GM12878 (cell line): ENCODE results near the gene ZBED4. TPM values are rescaled to one million over a fixed set of nuclear protein-coding genes. Genes with fewer than 3 reads are reported as not detected.

ENCODE experiments used
- ATAC-seq: fragments of 200-7000 bp; cut with Tn5 transposase; 3 replicates; pipeline ENCODE4 v1.9.1; 2020; ENCODE audit warnings: mild to moderate bottlenecking, moderate library complexity
- Bru-seq: library from RNA; stranded (reverse); fragments of 400-500 nt; gene quantifications from one replicate; lab custom pipeline; 2021; lab: Mats Ljungman, UMichigan
- BruChase-seq, 2 experiments: library from RNA; stranded (reverse); fragments of 400-500 nt; gene quantifications; one replicate each; lab custom pipeline; 2021; lab: Mats Ljungman, UMichigan
- BruUV-seq: library from RNA; stranded (reverse); fragments of 400-500 nt; replicated peaks from 2 replicates; lab custom pipeline; 2021; lab: Mats Ljungman, UMichigan
- CTCF ChIA-PET: fragments of 300-600 bp; sonication (Branson Sonifier 250); formaldehyde crosslinking; extraction: SDS; loops from one replicate; lab custom pipeline; 2021; ENCODE audit warnings: inconsistent platforms; lab: Yijun Ruan, JAX
- POLR2A ChIA-PET: fragments of 350-600 bp; formaldehyde crosslinking; extraction: SDS; loops from one replicate; lab custom pipeline; 2021; ENCODE audit warnings: inconsistent platforms; lab: Charles Lee
- RAD21 ChIA-PET: fragments of 300-600 bp; sonication (Branson Sonifier 250); formaldehyde crosslinking; loops from one replicate; lab custom pipeline; 2023; ENCODE audit warnings: antibody characterized with exemption; ENCODE audit not compliant: unreplicated experiment; lab: Charles Lee
- SMC1A ChIA-PET: fragments of 300-600 bp; sonication (Branson Sonifier 250); formaldehyde crosslinking; loops from one replicate; lab custom pipeline; 2023; ENCODE audit not compliant: unreplicated experiment, uncharacterized antibody; lab: Charles Lee
- DNase-seq: peaks from one replicate; pipeline ENCODE4 v3.0.0-alpha.2; 2011; ENCODE audit warnings: low read depth, low spot score
- FAIRE-seq: peaks from 3 replicates; lab custom pipeline; 2011; peaks lifted over from hg19 to GRCh38; lab: Jason Lieb, UNC
- H2AFZ ChIP-seq: 2 replicates; pipeline ENCODE4 v1.6.0; 2011; ENCODE audit warnings: low read depth, low read length, control low read depth; ENCODE audit not compliant: control insufficient read depth
- H3K27ac ChIP-seq: 2 replicates; pipeline ENCODE4 v1.5.1; 2011; ENCODE audit warnings: control low read depth; ENCODE audit not compliant: control insufficient read depth, insufficient read depth
- H3K27me3 ChIP-seq, 2 experiments: replicated peaks in 1 of 2; 2 replicates each; pipeline versions ENCODE4 v1.6.0 to v1.6.1; 2011; ENCODE audit warnings: low read length in 1 of 2; ENCODE audit not compliant: control insufficient read depth in 2 of 2, insufficient read depth in 2 of 2
- H3K36me3 ChIP-seq, 2 experiments: 2 replicates each; pipeline ENCODE4 v1.5.1; 2011; ENCODE audit warnings: low read length in 1 of 2; ENCODE audit not compliant: control insufficient read depth in 2 of 2, insufficient read depth in 2 of 2
- H3K4me1 ChIP-seq: 2 replicates; pipeline ENCODE4 v1.6.1; 2011; ENCODE audit warnings: mild to moderate bottlenecking, low read length, moderate library complexity, mixed read lengths; ENCODE audit not compliant: control insufficient read depth, insufficient read depth
- H3K4me2 ChIP-seq: 2 replicates; pipeline ENCODE4 v1.6.0; 2011; ENCODE audit warnings: control low read depth; ENCODE audit not compliant: control insufficient read depth, insufficient read depth
- H3K4me3 ChIP-seq: fragments of 200-600 bp; sonication (generic); 2 replicates; pipeline ENCODE4 v1.5.1; 2016
- H3K79me2 ChIP-seq: 2 replicates; pipeline ENCODE4 v1.6.0; 2011; ENCODE audit warnings: low read length; ENCODE audit not compliant: control insufficient read depth, insufficient read depth
- H3K9ac ChIP-seq: 2 replicates; pipeline ENCODE4 v1.8.0; 2011; ENCODE audit warnings: low read length, control low read depth, mixed read lengths; ENCODE audit not compliant: control insufficient read depth, insufficient read depth
- H3K9me3 ChIP-seq: replicated peaks from 3 replicates; pipeline ENCODE4 v1.5.1; 2011; ENCODE audit warnings: mild to moderate bottlenecking, low read length; ENCODE audit not compliant: control insufficient read depth, insufficient read depth
- H4K20me1 ChIP-seq: 2 replicates; pipeline ENCODE4 v1.6.0; 2011; ENCODE audit not compliant: control insufficient read depth, insufficient read depth
- GATAD2B ChIP-seq: fragments of 450-650 bp; conservative IDR thresholded peaks from 2 replicates; pipeline ENCODE4 v1.6.1; 2017; ENCODE audit warnings: low read depth, mild to moderate bottlenecking, moderate library complexity
- IRF5 ChIP-seq: fragments of 450-650 bp; IDR thresholded peaks from 2 replicates; pipeline ENCODE4 v1.6.1; 2017; ENCODE audit warnings: borderline replicate concordance
- MLLT1 ChIP-seq: fragments of 450-650 bp; IDR thresholded peaks from 2 replicates; pipeline ENCODE4 v1.6.1; 2016; ENCODE audit warnings: mild to moderate bottlenecking
- POLR2A ChIP-seq: IDR thresholded peaks from 2 replicates; pipeline ENCODE4 v1.6.1; 2011; ENCODE audit warnings: low read depth, mild to moderate bottlenecking, low read length
- POLR2AphosphoS5 ChIP-seq: IDR thresholded peaks from 2 replicates; pipeline ENCODE4 v1.6.1; 2011; ENCODE audit warnings: mild to moderate bottlenecking, low read length, inconsistent platforms
- RBBP5 ChIP-seq: fragments of 200-600 bp; sonication (generic); conservative IDR thresholded peaks from 2 replicates; pipeline ENCODE4 v1.6.1; 2016
- SIN3A ChIP-seq: IDR thresholded peaks from 2 replicates; pipeline ENCODE4 v1.6.1; 2012; ENCODE audit warnings: low read depth, low read length, improper control_type of control experiment
- SP1 ChIP-seq: IDR thresholded peaks from one replicate; pipeline ENCODE4 v1.6.1; 2011; ENCODE audit warnings: low read depth, low read length
- ZZZ3 ChIP-seq: IDR thresholded peaks from 2 replicates; pipeline ENCODE4 v1.6.1; 2011; ENCODE audit warnings: low read depth; ENCODE audit not compliant: control insufficient read depth, insufficient read length
- WGBS: methylation state at CpG from one replicate; pipeline ENCODE4 v1.1.6; 2016; ENCODE audit warnings: low lambda C conversion rate; ENCODE audit not compliant: insufficient replicate concordance, insufficient coverage; ENCODE audit errors: missing lambda C conversion rate; 5-methylcytosine and 5-hydroxymethylcytosine counted together
- in situ Hi-C: fragments of 300-500 bp; cut with MboI; formaldehyde crosslinking; loops from 9 replicates; pipeline ENCODE4 v1.14.3; 2018; ENCODE audit warnings: mixed read lengths
- intact Hi-C: fragments of 100-400 bp; cut with micrococcal nuclease; formaldehyde crosslinking; loops from one replicate; pipeline ENCODE4 v1.14.2; 2022; ENCODE audit not compliant: unreplicated experiment
- long read RNA-seq, 2 experiments: library from polyadenylated mRNA; unstranded; transcript quantifications; one replicate each; pipeline ENCODE4 v2.0.0, GENCODE V29; 2019 to 2020
- polyA minus RNA-seq, 3 experiments: library from RNA; depleted of rRNA, polyadenylated mRNA; stranded (reverse); fragments of >200 nt; gene quantifications; 2 replicates each; pipeline ENCODE4 v1.2.3, GENCODE V29; 2011
- polyA plus RNA-seq, 11 experiments: library from polyadenylated mRNA; depleted of rRNA in 4 of 11; unstranded in 6 of 11; stranded (reverse) in 5 of 11; fragments of >200 nt; fragmentation: Nextera tagmentation in 4 of 11; fragmentation: Illumina TruSeq in 1 of 11; extraction: Ambion mirVana in 4 of 11; extraction: Trizol in 1 of 11; gene quantifications; 1 replicate in 1 of 11; 2 replicates in 10 of 11; pipeline versions ENCODE4 v1.2.1 to v1.2.3, GENCODE V29; 2011 to 2016; ENCODE audit warnings: inconsistent platforms in 2 of 11, missing spikeins in 2 of 11, low read depth in 1 of 11
- total RNA-seq, 4 experiments: library from RNA; depleted of rRNA in 3 of 4; stranded (reverse); fragments of >200 nt in 3 of 4; fragmentation: Illumina TruSeq in 1 of 4; extraction: Trizol in 1 of 4; gene quantifications; 2 replicates each; pipeline versions ENCODE4 v1.2.1 to v1.2.3, GENCODE V29; 2013 to 2021
- TF ChIP-seq, protein P1 (sequence below): IDR thresholded peaks from 2 replicates; pipeline ENCODE4 v1.6.1; 2012; ENCODE audit warnings: mild to moderate bottlenecking, low read depth, low read length

ZBED4 gene
- 28.5 and 31.8 TPM in 2 replicates for total RNA-seq (2013; cell fraction: nucleolus; rRNA removed)
- total RNA-seq (2014; rRNA removed) (14.1 and 14.7 TPM in 2 replicates), total RNA-seq (2014; rRNA removed; fragmentation: Illumina TruSeq; extraction: Trizol) (9.0 and 9.9 TPM in 2 replicates), total RNA-seq (2021) (21.2 and 21.6 TPM in 2 replicates), polyA plus RNA-seq (2011; rRNA removed) (3.9 and 6.1 TPM in 2 replicates), polyA plus RNA-seq (2014; fragmentation: Illumina TruSeq; extraction: Trizol) (10.6 and 14.9 TPM in 2 replicates), polyA plus RNA-seq (2014; fragmentation: Nextera tagmentation; extraction: Ambion mirVana) (1 to 10 TPM; 2.3 to 2.7 TPM), polyA plus RNA-seq (2014; rRNA removed) (10.6 and 11.0 TPM in 2 replicates), polyA plus RNA-seq (2016; fragmentation: Nextera tagmentation; extraction: Ambion mirVana) (10 to 100 TPM; 14.9 to 16.8 TPM), polyA minus RNA-seq (2011; rRNA and poly(A)+ RNA removed) (8.4 and 11.6 TPM in 2 replicates), Bru-seq, nascent RNA (percentile 82 among the genes with signal in this experiment), BruChase-seq, experiment 1, labeled RNA remaining after a 6-hour chase (percentile 85 among the genes with signal in this experiment), BruChase-seq, experiment 2, labeled RNA remaining after a 2-hour chase (percentile 90 among the genes with signal in this experiment)
- 7.8 TPM for polyA plus RNA-seq (2011; ENCODE audit: low read depth)
- 6.0 and 8.5 TPM in 2 replicates for polyA plus RNA-seq (2011; cell fraction: cytosol; rRNA removed)
- 10.7 and 13.5 TPM in 2 replicates for polyA plus RNA-seq (2011; cell fraction: nucleus; rRNA removed)
- polyA plus RNA-seq (2012) = 11.6 and 11.8 TPM in 2 replicates
- polyA minus RNA-seq (2011; cell fraction: cytosol; rRNA and poly(A)+ RNA removed) = 7.1 and 7.4 TPM in 2 replicates
- polyA minus RNA-seq (2011; cell fraction: nucleus; rRNA and poly(A)+ RNA removed) = 4.6 and 9.8 TPM in 2 replicates
- long read RNA-seq, experiment 1, partial matches to known transcripts = 0 of 2 reads
- long read RNA-seq, experiment 1, other reads (novel, unspliced or antisense) = 2 of 2 reads
- long read RNA-seq, experiment 2, partial matches to known transcripts = 0 of 14 reads
- long read RNA-seq, experiment 2, other reads (novel, unspliced or antisense) = 14 of 14 reads

- FAIRE-seq = peak; percentile 83
- ChIA-PET CTCF (no interaction called here), POLR2A (interaction anchor here (1.1 kb wide), 1 partner anchor 24 kb away, joined by 3 read pairs; no protein-coding TSS in a partner anchor), RAD21 (no interaction called here), SMC1A (no interaction called here)
- Histone ChIP-seq H3K36me3 (peaks cover 0 to 2% of the 10 kb centered on the region in 2 experiments; a peak in 2 of 4 replicates), H2AFZ (peak within 1 kb of the TSS; percentile 81), H3K27ac (peak within 1 kb of the TSS; percentile 90), H4K20me1 (no peaks in the 10 kb centered on the region; the same call in 1 of the 2 replicates), H3K4me1 (peaks cover 4% of the 10 kb centered on the region; the same call in 1 of the 2 replicates), H3K9me3 (no peaks in the 10 kb centered on the region), H3K4me2 (peak within 1 kb of the TSS; percentile 64), H3K79me2 (peaks cover 36% of the 10 kb centered on the region), H3K9ac (peak within 1 kb of the TSS; percentile 92), H3K27me3 (peaks cover 5 to 7% of the 10 kb centered on the region in 2 experiments), H3K4me3 (peak within 1 kb of the TSS; percentile 97)
- in situ Hi-C loops = no loop called here
- peak; percentile 93 for ATAC-seq
- intact Hi-C loops = no loop called here
- BruUV-seq = TSS peak; percentile 88
- WGBS = under 1% methylated on average over 87 of the region's 127 CpGs
- peak; percentile 84 for DNase-seq
- peak; percentile 28; the same call in 1 of the 2 replicates for TF ChIP-seq SIN3A
- TF ChIP-seq GATAD2B = peak; percentile 97
- peak; percentile 94 for TF ChIP-seq POLR2A
- TF ChIP-seq RBBP5 = no peak
- no peak for TF ChIP-seq ZZZ3
- no peak; the same call in 1 of the 2 replicates for TF ChIP-seq IRF5
- TF ChIP-seq, protein P1, sequence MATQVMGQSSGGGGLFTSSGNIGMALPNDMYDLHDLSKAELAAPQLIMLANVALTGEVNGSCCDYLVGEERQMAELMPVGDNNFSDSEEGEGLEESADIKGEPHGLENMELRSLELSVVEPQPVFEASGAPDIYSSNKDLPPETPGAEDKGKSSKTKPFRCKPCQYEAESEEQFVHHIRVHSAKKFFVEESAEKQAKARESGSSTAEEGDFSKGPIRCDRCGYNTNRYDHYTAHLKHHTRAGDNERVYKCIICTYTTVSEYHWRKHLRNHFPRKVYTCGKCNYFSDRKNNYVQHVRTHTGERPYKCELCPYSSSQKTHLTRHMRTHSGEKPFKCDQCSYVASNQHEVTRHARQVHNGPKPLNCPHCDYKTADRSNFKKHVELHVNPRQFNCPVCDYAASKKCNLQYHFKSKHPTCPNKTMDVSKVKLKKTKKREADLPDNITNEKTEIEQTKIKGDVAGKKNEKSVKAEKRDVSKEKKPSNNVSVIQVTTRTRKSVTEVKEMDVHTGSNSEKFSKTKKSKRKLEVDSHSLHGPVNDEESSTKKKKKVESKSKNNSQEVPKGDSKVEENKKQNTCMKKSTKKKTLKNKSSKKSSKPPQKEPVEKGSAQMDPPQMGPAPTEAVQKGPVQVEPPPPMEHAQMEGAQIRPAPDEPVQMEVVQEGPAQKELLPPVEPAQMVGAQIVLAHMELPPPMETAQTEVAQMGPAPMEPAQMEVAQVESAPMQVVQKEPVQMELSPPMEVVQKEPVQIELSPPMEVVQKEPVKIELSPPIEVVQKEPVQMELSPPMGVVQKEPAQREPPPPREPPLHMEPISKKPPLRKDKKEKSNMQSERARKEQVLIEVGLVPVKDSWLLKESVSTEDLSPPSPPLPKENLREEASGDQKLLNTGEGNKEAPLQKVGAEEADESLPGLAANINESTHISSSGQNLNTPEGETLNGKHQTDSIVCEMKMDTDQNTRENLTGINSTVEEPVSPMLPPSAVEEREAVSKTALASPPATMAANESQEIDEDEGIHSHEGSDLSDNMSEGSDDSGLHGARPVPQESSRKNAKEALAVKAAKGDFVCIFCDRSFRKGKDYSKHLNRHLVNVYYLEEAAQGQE = no peak
- TF ChIP-seq SP1 = peak; percentile 61
- no peak for TF ChIP-seq MLLT1
- 0 out of 2 replicates have a peak, but pooled peaks have one; percentile 31 for TF ChIP-seq POLR2AphosphoS5
These were observed at the start of gene ZBED4 for GRCh38 chr22:49852898-49853894. ZBED4 (plus strand) TSS chr22:49853844; CDS start chr22:49883663, 29,819 bp downstream.
